H1 (cell line): ENCODE data around the gene YPEL2. TPM values are rescaled to one million over a fixed set of nuclear protein-coding genes. Genes with fewer than 3 reads are reported as not detected.

ENCODE experiments used
- CTCF ChIA-PET: fragments of 300-600 bp; sonication (Branson Sonifier 250); formaldehyde crosslinking; loops from one replicate; lab custom pipeline; 2021; ENCODE audit not compliant: partially characterized antibody; lab: Charles Lee
- POLR2A ChIA-PET: fragments of 300-600 bp; sonication (Branson Sonifier 250); formaldehyde crosslinking; loops from one replicate; lab custom pipeline; 2021; ENCODE audit warnings: inconsistent platforms; ENCODE audit not compliant: partially characterized antibody; lab: Charles Lee
- DNase-seq, 2 experiments: peaks; one replicate each; pipeline versions ENCODE4 v3.0.0 to v3.0.0-alpha.2; 2010 to 2022; ENCODE audit warnings: low spot score in 2 of 2, low read depth in 1 of 2, mixed read lengths in 1 of 2
- FAIRE-seq: peaks from 2 replicates; lab custom pipeline; 2011; peaks lifted over from hg19 to GRCh38; lab: Jason Lieb, UNC
- H2AFZ ChIP-seq: 2 replicates; pipeline ENCODE4 v1.8.1; 2012; ENCODE audit warnings: low read length, inconsistent platforms
- H2AK5ac ChIP-seq: 2 replicates; pipeline ENCODE4 v1.6.1; 2013; ENCODE audit warnings: low read depth, low read length
- H2BK120ac ChIP-seq: replicated peaks from 2 replicates; pipeline ENCODE3; 2013; ENCODE audit warnings: low read depth, low read length, inconsistent platforms
- H2BK12ac ChIP-seq: 2 replicates; pipeline ENCODE4 v1.6.1; 2013; ENCODE audit warnings: low read depth, low read length
- H2BK15ac ChIP-seq: 2 replicates; pipeline ENCODE4 v1.6.1; 2013; ENCODE audit warnings: low read length
- H2BK20ac ChIP-seq: 2 replicates; pipeline ENCODE4 v1.6.1; 2013; ENCODE audit warnings: low read length
- H2BK5ac ChIP-seq: 2 replicates; pipeline ENCODE4 v1.6.1; 2013; ENCODE audit warnings: low read depth, low read length
- H3K14ac ChIP-seq: 2 replicates; pipeline ENCODE4 v1.6.1; 2013; ENCODE audit warnings: inconsistent platforms; ENCODE audit not compliant: insufficient read length
- H3K18ac ChIP-seq: 2 replicates; pipeline ENCODE4 v1.6.1; 2013; ENCODE audit warnings: low read length; ENCODE audit errors: extremely low read depth
- H3K23ac ChIP-seq: 2 replicates; pipeline ENCODE4 v1.6.1; 2013; ENCODE audit warnings: inconsistent platforms; ENCODE audit not compliant: insufficient read length
- H3K23me2 ChIP-seq: 2 replicates; pipeline ENCODE4 v1.6.1; 2013; ENCODE audit warnings: low read depth, low read length
- H3K27ac ChIP-seq: 2 replicates; pipeline ENCODE4 v1.6.1; 2011; ENCODE audit warnings: low read depth, low read length, inconsistent platforms
- H3K27me3 ChIP-seq, 4 experiments: replicated peaks in 1 of 4; 1 replicate in 1 of 4; 2 replicates in 3 of 4; pipeline versions ENCODE4 v1.6.1 to v1.8.1; 2011 to 2013; ENCODE audit warnings: low read length in 3 of 4, mild to moderate bottlenecking in 3 of 4, inconsistent platforms in 2 of 4, mixed read lengths in 2 of 4, moderate library complexity in 1 of 4; ENCODE audit not compliant: control insufficient read depth in 3 of 4, insufficient read depth in 3 of 4; ENCODE audit errors: extremely low read depth in 1 of 4
- H3K36me3 ChIP-seq, 4 experiments: 2 replicates each; pipeline versions ENCODE4 v1.6.1 to v1.8.1; 2011 to 2013; ENCODE audit warnings: mild to moderate bottlenecking in 4 of 4, low read length in 3 of 4, moderate library complexity in 2 of 4, control low read depth in 1 of 4, inconsistent platforms in 1 of 4; ENCODE audit not compliant: insufficient read depth in 4 of 4, control insufficient read depth in 2 of 4
- H3K4ac ChIP-seq: replicated peaks from 2 replicates; pipeline ENCODE3; 2013; ENCODE audit warnings: low read length, low read depth, mixed read lengths, inconsistent platforms; ENCODE audit not compliant: insufficient read length
- H3K4me1 ChIP-seq, 4 experiments: replicated peaks in 1 of 4; 1 replicate in 1 of 4; 2 replicates in 3 of 4; pipeline versions ENCODE4 v1.6.1 to v1.8.1; 2011 to 2013; ENCODE audit warnings: low read length in 3 of 4, inconsistent platforms in 2 of 4, mixed read lengths in 1 of 4; ENCODE audit not compliant: insufficient read depth in 4 of 4, control insufficient read depth in 3 of 4
- H3K4me2 ChIP-seq, 2 experiments: 2 replicates each; pipeline versions ENCODE4 v1.6.1 to v1.8.1; 2011 to 2013; ENCODE audit warnings: low read depth in 2 of 2, low read length in 2 of 2, control low read depth in 1 of 2, inconsistent platforms in 1 of 2, mild to moderate bottlenecking in 1 of 2; ENCODE audit not compliant: insufficient read depth in 1 of 2
- H3K4me3 ChIP-seq, 4 experiments: fragments of 200-600, 300-600 bp in 1 of 4; sonication (generic), shearing (Covaris generic), sonication (Bioruptor Twin) in 1 of 4; 2 replicates each; pipeline versions ENCODE4 v1.5.1 to v1.8.1; 2011 to 2016; ENCODE audit warnings: low read length in 4 of 4, low read depth in 3 of 4, control low read depth in 2 of 4, inconsistent platforms in 2 of 4, mild to moderate bottlenecking in 2 of 4, mixed read lengths in 1 of 4, moderate library complexity in 1 of 4; ENCODE audit not compliant: insufficient read depth in 2 of 4; ENCODE audit errors: extremely low read depth in 1 of 4
- H3K56ac ChIP-seq: replicated peaks from 2 replicates; pipeline ENCODE3; 2013; ENCODE audit warnings: low read depth, mild to moderate bottlenecking, mixed read lengths, low read length, inconsistent platforms; ENCODE audit not compliant: insufficient read length
- H3K79me1 ChIP-seq: 2 replicates; pipeline ENCODE4 v1.6.1; 2013; ENCODE audit warnings: low read depth, low read length, control low read depth
- H3K79me2 ChIP-seq, 2 experiments: 2 replicates each; pipeline versions ENCODE4 v1.6.1 to v1.8.1; 2012 to 2013; ENCODE audit warnings: low read length in 2 of 2, mild to moderate bottlenecking in 2 of 2, inconsistent platforms in 1 of 2; ENCODE audit not compliant: insufficient read depth in 2 of 2, control insufficient read depth in 1 of 2
- H3K9ac ChIP-seq, 4 experiments: replicated peaks in 1 of 4; 1 replicate in 1 of 4; 2 replicates in 3 of 4; pipeline versions ENCODE4 v1.6.1 to v1.8.1; 2011 to 2013; ENCODE audit warnings: low read depth in 3 of 4, low read length in 3 of 4, control low read depth in 2 of 4, mild to moderate bottlenecking in 2 of 4, moderate library complexity in 2 of 4, inconsistent platforms in 1 of 4; ENCODE audit errors: extremely low read depth in 1 of 4
- H3K9me3 ChIP-seq, 2 experiments: 2 replicates each; pipeline versions ENCODE4 v1.6.1 to v1.8.1; 2012 to 2013; ENCODE audit warnings: mild to moderate bottlenecking in 2 of 2, moderate library complexity in 2 of 2, control low read depth in 1 of 2, inconsistent platforms in 1 of 2, low read depth in 1 of 2, low read length in 1 of 2, mixed read lengths in 1 of 2; ENCODE audit not compliant: insufficient read depth in 2 of 2
- H4K20me1 ChIP-seq, 2 experiments: replicated peaks in 1 of 2; 2 replicates each; pipeline versions ENCODE3 to v1.8.1; 2011 to 2013; ENCODE audit warnings: inconsistent platforms in 2 of 2, low read length in 2 of 2, mild to moderate bottlenecking in 1 of 2; ENCODE audit not compliant: insufficient read depth in 2 of 2, control insufficient read depth in 1 of 2
- H4K5ac ChIP-seq: 2 replicates; pipeline ENCODE4 v1.6.1; 2013; ENCODE audit warnings: low read length, low read depth, mixed read lengths, inconsistent platforms; ENCODE audit not compliant: insufficient read length
- H4K8ac ChIP-seq: 2 replicates; pipeline ENCODE4 v1.8.0; 2013; ENCODE audit warnings: mild to moderate bottlenecking, moderate library complexity, low read length, inconsistent platforms; ENCODE audit not compliant: insufficient read depth; ENCODE audit errors: extremely low read depth
- H4K91ac ChIP-seq: replicated peaks from 2 replicates; pipeline ENCODE3; 2013; ENCODE audit warnings: low read length, mixed read lengths, inconsistent platforms; ENCODE audit not compliant: insufficient read length
- HDAC2 ChIP-seq, 2 experiments: fragments of 300-600 bp in 1 of 2; sonication (generic) in 1 of 2; IDR thresholded peaks; 2 replicates each; pipeline ENCODE4 v1.6.1; 2011 to 2012; ENCODE audit warnings: low read depth in 2 of 2, low read length in 2 of 2, mild to moderate bottlenecking in 2 of 2, moderate library complexity in 2 of 2, borderline replicate concordance in 1 of 2, inconsistent platforms in 1 of 2
- KDM5A ChIP-seq: fragments of 200-600 bp; IDR thresholded peaks from 2 replicates; pipeline ENCODE4 v1.7.1; 2012; ENCODE audit warnings: mild to moderate bottlenecking, low read length, inconsistent platforms, mixed read lengths
- MAFK ChIP-seq: IDR thresholded peaks from 2 replicates; pipeline ENCODE4 v1.6.1; 2012; ENCODE audit warnings: low read depth, mild to moderate bottlenecking, improper control_type of control experiment, low read length
- RAD21 ChIP-seq, 2 experiments: IDR thresholded peaks in 1 of 2; conservative IDR thresholded peaks in 1 of 2; 2 replicates each; pipeline ENCODE4 v1.6.1; 2011; ENCODE audit warnings: low read depth in 2 of 2, low read length in 2 of 2, improper control_type of control experiment in 1 of 2, inconsistent platforms in 1 of 2, mild to moderate bottlenecking in 1 of 2, moderate library complexity in 1 of 2
- RFX5 ChIP-seq: IDR thresholded peaks from 2 replicates; pipeline ENCODE4 v1.6.1; 2011; ENCODE audit warnings: low read depth, low read length, improper control_type of control experiment, borderline replicate concordance
- SP1 ChIP-seq: IDR thresholded peaks from 2 replicates; pipeline ENCODE4 v1.6.1; 2011; ENCODE audit warnings: low read depth, low read length
- WGBS, 2 experiments: shearing (Covaris generic) in 1 of 2; methylation state at CpG; one replicate each; pipeline versions ENCODE4 v1.1.6 to v1.1.7; 2013 to 2015; ENCODE audit warnings: low lambda C conversion rate in 2 of 2, mixed read lengths in 2 of 2, inconsistent platforms in 1 of 2, low coverage in 1 of 2, missing lambda C conversion rate in 1 of 2; ENCODE audit not compliant: insufficient replicate concordance in 2 of 2, insufficient coverage in 1 of 2, insufficient read length in 1 of 2; ENCODE audit errors: extremely low coverage in 1 of 2, missing lambda C conversion rate in 1 of 2; 5-methylcytosine and 5-hydroxymethylcytosine counted together
- polyA plus RNA-seq, 7 experiments: library from polyadenylated mRNA; depleted of rRNA in 3 of 7; stranded (reverse) in 5 of 7; unstranded in 2 of 7; fragments of >200 nt in 5 of 7; fragments of 200-250 nt in 2 of 7; gene quantifications; 1 replicate in 5 of 7; 2 replicates in 1 of 7; 4 replicates in 1 of 7; pipeline versions ENCODE4 v1.2.1 to v1.2.3, GENCODE V29; 2011 to 2013; ENCODE audit warnings: missing spikeins in 2 of 7, mixed read lengths in 2 of 7
- total RNA-seq: library from RNA; stranded (reverse); fragmentation: NEBNext Ultra II Directional; extraction: Animal tissue kit (Norgen Biotek cat#: 25700); gene quantifications from 2 replicates; pipeline ENCODE4 v1.2.1, GENCODE V29; 2021
- TF ChIP-seq, protein P1 (sequence below), 3 experiments: IDR thresholded peaks; 1 replicate in 2 of 3; 2 replicates in 1 of 3; pipeline versions ENCODE4 v1.5.1 to v1.6.1; 2011; ENCODE audit warnings: low read length in 3 of 3, mild to moderate bottlenecking in 3 of 3, inconsistent platforms in 2 of 3, low read depth in 1 of 3, moderate library complexity in 1 of 3; ENCODE audit not compliant: insufficient read depth in 1 of 3; ENCODE audit errors: control extremely low read depth in 1 of 3
- TF ChIP-seq, protein P2 (sequence below): IDR thresholded peaks from 2 replicates; pipeline ENCODE4 v1.6.1; 2011; ENCODE audit warnings: low read depth, mild to moderate bottlenecking, low read length; ENCODE audit not compliant: insufficient read depth

YPEL2 gene
- total and polyA plus RNA-seq, 2 of the 8 experiments (the other 6 are each of a cell fraction or from before 2014, with no cell fraction given), result 1.6 to 3.5 TPM

DNA sequence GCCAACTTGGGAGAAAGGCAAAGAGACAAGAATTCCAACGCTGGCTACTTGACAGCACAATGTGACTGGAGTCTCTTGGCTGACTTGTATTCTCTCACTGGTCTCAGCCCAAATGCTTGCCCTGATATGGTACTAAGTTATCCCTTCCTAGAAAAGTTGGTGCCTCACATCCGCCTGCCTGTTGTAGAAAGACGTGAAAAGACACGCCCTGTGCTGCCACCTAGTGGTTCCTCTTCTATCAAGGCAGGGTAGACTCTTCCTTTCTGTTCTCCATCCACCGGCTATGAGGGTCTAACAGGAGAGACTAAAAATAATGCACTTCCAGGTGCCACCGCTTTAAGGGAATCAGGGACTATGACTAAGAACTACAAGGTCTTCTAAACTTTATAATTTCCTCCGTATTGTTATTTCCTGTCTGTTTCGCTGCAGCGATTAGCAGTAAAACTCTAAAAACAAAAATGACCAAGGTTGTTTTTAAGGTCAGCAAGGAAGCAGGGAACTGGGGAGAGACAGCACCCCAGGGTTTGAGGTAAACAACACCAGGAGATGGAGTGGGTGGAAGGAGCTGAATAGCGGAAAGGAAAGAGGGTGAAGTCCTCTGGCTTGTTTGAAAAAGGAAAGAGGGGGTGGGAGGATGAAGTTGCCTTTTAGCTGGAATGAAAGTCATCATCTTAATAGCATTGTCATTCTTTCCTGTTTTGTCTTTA is 109.5 kb downstream of the YPEL2 start:
- 19% methylated on average over 10 of the region's 10 CpGs; no CpG with 5 or more reads in 1 of the 2 experiments for WGBS, 2 experiments
- Histone ChIP-seq H3K4me3 (no peak overlapping the region), H4K91ac (no peak overlapping the region)
- TF ChIP-seq RFX5 (no peak), KDM5A (no peak), MAFK (no peak), RAD21 (IDR thresholded peaks at IDR 0.05 in 1 of 2, conservative IDR thresholded peaks at IDR 0.05 in 1 of 2; ENCODE audit: low read depth in 2 of 2, low read length in 2 of 2) (peak; percentile 89 to 96), HDAC2 (IDR thresholded peaks at IDR 0.05; ENCODE audit: borderline replicate concordance in 1 of 2, low read depth in 2 of 2, low read length in 2 of 2) (no peak), SP1 (no peak)
- TF ChIP-seq, protein P1, sequence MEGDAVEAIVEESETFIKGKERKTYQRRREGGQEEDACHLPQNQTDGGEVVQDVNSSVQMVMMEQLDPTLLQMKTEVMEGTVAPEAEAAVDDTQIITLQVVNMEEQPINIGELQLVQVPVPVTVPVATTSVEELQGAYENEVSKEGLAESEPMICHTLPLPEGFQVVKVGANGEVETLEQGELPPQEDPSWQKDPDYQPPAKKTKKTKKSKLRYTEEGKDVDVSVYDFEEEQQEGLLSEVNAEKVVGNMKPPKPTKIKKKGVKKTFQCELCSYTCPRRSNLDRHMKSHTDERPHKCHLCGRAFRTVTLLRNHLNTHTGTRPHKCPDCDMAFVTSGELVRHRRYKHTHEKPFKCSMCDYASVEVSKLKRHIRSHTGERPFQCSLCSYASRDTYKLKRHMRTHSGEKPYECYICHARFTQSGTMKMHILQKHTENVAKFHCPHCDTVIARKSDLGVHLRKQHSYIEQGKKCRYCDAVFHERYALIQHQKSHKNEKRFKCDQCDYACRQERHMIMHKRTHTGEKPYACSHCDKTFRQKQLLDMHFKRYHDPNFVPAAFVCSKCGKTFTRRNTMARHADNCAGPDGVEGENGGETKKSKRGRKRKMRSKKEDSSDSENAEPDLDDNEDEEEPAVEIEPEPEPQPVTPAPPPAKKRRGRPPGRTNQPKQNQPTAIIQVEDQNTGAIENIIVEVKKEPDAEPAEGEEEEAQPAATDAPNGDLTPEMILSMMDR (IDR thresholded peaks at IDR 0.05; ENCODE audit: control extremely low read depth in 1 of 3, insufficient read depth in 1 of 3, low read depth in 1 of 3, low read length in 3 of 3), result peak; percentile 47 to 94 (median 90)
- TF ChIP-seq, protein P2, sequence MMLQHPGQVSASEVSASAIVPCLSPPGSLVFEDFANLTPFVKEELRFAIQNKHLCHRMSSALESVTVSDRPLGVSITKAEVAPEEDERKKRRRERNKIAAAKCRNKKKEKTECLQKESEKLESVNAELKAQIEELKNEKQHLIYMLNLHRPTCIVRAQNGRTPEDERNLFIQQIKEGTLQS, result no peak

More for the DNA sequence above, 109.5 kb downstream of the YPEL2 start:
- Histone ChIP-seq H3K79me1 (no peaks in the 10 kb centered on the region), H2BK15ac (no peak overlapping the region), H3K4me1 (peaks cover 0 to 5% (median 0%) of the 10 kb centered on the region in 4 experiments; a peak in 2 of 7 replicates), H4K5ac (no peak overlapping the region), H4K20me1 (no peaks in the 10 kb centered on the region), H3K23ac (no peak overlapping the region), H3K9me3 (no peaks in the 10 kb centered on the region), H2BK120ac (no peak overlapping the region), H2BK20ac (no peak overlapping the region), H3K56ac (no peak overlapping the region), H3K23me2 (no peaks in the 10 kb centered on the region), H2AFZ (0 out of 2 replicates have a peak overlapping the region, but pooled peaks have one; percentile 9), H3K4me2 (no peak overlapping the region; a peak in 1 of 4 replicates), H3K9ac (no peak overlapping the region), H2AK5ac (no peak overlapping the region), H2BK5ac (no peak overlapping the region), H3K79me2 (no peaks in the 10 kb centered on the region), H3K14ac (no peak overlapping the region), H4K8ac (no peak overlapping the region), H3K27ac (no peak overlapping the region), H3K4ac (no peak overlapping the region), H3K27me3 (no peaks in the 10 kb centered on the region), H3K18ac (no peak overlapping the region), H3K36me3 (no peaks in the 10 kb centered on the region), H2BK12ac (no peak overlapping the region)
- CTCF ChIA-PET, result interaction anchor here (0.6 to 14.0 kb wide), 29 partner anchors 9 to 477 kb away, joined by 3 to 299 read pairs (median 5); partner anchors contain the start of gene YPEL2
- DNase-seq (peak; percentile 69 to 90), FAIRE-seq (peak; percentile 87)
- POLR2A ChIA-PET, result no interaction called here
